ENCODE data around the gene PACSIN1.

The PACSIN1 gene

DNA sequence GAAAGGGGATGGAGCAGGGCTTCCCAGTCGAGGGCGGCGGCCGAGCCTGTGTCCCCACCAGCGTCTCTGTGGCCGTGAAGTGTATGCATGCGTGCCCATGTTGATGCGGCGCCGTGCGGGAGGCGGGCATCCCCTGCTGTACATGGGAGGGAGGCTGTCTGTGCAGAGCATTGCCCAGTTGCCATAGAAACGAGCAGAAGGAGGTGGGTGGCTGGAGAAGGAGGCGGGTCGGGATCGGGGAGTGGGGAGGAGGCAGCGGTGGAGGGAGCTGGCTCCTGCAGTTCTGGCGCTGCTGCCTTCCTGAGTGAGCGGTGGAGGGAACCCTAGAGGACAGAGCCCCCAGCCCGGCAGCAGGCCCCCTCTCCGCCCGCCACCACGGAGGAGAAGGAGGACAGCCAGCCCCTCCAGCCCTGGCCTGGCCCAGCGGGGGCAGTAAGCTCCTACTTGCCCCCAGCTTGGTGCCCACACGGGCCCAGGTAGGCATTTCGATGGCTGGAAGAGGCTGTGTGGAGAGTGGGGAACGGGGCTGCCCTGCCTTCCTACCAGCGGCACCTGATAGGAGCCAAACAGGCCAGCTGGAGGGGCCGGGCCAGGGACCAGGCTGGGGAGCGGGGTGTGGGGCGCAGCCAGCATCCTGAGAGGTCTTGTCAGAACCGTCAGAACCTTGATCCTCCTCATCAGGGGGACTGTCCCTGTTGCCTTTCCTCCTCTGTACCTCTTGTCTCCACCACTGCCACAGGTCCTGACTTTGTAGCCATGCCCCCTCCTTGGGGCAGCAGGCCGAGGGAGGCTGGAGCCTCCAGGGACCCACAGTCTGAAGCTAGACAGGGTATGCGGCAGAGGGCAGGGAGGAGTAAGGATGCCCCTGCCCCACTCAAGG lies 49.0 kb downstream of the PACSIN1 start:
- DNase-seq (ENCODE audit: low read depth in 3 of 3), result no peak

DNA sequence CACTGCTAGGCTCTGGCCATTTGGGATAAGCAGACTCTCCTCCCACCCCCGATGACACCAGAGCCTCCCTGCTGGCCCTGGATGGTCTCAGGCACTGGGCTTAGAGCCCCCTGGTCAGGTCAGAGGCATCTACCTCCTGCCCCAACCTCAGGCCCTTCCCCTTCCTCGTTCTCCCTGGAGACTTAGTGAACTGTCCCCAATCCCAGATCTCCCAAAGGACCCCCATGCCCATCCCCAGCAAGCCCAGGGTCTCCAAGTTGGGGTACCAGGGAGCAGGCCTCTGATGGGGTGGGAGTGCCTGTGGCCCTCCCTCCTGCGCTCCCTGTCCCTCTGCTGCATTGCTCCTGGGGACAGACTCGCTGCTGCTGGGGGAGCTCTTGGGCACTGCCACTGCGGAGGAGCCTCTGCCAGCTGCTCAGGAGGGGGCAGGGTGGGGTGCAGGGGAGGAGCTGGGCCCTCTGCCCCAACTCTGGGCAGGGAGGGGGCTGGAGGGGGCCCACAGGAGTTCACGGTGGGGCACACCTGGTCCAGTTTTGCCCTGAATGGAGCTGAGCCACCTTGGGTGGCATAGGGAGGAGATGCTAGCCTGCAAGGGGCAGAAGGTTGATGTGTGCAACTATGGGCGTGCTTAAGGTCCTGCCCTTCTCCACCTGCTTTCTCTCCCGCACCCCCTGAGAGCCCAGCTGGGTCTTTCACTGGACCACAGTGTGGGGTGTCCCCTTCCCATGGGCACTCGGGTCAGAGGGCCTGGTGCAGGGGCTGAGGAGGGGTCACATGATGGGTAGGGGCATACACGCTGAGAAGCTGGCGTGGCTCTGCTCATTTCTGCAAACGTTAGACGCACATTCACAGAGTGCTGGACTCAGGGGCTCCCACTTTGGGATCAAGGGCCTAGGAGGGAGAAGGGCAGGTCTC lies 49.9 kb downstream of the PACSIN1 start:
- DNase-seq (ENCODE audit: low read depth in 3 of 3), result no peak

DNA sequence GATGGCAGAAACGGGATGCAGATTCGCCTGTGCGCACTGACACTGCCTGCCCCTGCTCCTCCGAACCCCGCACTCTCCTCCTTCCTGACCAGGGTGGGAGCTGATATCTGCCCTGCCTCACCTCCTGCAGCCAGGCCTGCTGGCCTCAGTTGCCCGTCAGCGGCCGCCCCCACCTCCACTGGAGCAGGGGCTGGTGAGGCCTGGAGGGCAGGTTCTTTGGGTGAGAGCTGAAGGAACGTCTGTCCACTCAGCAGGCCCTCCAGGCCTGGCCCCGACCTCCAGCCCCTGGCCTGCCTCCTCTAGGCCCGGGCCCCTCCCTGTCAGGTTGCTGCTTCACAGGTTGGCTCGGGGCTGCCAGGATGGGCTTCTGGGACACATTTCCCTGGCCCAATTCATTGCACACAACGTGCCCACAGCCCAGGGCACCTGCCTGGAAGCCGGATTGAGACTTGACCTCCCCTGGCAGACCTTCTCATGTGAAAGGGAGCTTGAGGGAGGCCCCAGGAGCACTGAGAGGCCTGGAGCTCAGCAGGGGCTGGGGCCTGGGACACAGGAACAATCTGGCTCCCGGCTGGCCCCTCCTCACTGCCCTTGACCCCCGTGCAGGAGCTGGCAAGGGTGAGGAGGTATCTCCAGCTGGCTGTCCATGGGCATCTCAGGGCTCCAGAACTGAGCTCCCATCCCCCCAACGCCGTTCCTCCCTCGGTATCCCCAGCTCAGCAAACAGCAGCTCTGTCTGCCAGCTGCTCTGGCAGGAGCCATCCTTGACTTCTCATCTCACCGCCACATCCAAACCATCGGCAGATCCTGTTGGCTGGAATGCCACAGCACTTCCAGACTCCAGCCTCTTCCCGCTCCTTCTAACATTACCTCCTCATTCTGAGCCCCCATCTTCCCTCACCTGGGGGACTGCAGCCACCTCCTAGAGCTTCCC lies 50.8 kb downstream of the PACSIN1 start:
- DNase-seq (ENCODE audit: low read depth in 3 of 3), result no peak

DNA sequence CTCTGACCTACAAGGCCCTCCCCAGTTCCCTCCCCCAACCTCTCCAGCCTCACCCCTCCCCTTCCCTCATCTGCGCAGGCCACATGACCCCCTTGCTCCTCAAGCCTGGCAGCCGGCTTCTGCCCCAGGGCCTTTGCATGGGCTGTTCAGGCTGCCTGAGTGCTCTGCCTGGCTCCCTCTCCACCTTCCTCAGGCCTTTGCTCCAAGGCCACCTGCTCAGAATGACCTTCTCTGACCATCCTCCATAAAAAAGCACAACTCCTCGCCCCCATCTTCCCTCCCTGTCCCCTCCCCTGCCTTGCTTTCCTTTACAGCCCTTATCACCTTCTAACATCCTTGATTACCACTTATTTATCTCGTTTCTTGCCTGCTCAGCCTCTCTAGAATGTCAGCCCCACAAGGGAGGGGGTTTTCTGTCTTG lies 51.6 kb downstream of the PACSIN1 start:
- DNase-seq (ENCODE audit: low read depth in 3 of 3), result no peak

DNA sequence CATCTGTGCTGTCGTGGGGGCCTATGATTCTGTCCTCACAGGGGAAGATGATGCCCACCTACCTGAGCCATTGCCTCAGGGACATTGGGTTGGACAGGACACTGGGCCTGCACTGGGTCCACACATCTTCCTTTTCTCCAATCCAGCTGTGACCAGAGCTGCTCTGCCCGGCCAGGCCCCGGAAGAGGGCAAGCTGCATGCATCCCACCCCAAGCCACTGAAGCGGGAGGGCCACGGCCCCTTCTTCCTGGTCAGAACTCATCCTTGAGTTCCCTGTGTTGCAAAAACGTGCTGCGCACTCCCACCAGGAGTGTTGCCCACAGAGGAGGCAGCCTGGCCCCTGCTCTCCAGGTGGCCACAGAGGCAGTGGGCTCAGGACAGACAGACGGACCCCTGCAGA lies 52.1 kb downstream of the PACSIN1 start:
- no peak for DNase-seq (ENCODE audit: low read depth in 3 of 3)

DNA sequence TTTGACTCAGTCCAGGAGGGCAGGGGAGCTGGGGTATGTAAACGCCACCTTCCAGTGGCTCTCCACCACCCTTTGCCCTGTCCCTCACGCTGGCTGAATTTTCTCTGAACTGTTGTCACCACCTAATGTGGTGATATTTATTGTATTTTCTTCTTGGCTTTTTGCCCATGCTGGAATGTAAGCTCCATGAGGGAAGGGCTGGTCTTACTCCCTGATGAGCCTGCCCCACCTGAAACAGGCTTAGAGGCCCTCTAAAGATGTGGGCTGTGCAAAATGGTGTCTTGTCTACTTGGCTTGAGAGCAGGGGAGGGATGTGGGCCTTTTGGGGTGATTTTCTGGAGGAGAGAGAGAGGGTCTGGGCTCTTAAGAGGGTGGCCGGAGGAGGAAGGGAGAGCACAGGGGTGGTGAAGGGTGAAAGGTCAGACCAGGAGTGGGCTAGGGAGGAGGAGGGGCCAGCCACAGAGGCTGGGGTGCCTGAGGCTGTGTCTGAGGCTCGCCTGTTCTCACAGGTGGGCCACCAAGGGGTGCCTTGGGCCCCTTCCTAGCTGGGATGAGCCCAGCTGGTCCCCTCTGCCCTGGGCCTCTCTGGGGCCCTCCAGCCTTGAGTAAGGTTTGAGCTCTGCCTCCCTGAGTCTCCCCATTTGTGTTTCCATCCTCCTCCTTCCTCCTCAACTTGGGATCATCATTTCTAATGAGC lies 52.9 kb downstream of the PACSIN1 start:
- DNase-seq (ENCODE audit: low read depth in 3 of 3), result no peak

DNA sequence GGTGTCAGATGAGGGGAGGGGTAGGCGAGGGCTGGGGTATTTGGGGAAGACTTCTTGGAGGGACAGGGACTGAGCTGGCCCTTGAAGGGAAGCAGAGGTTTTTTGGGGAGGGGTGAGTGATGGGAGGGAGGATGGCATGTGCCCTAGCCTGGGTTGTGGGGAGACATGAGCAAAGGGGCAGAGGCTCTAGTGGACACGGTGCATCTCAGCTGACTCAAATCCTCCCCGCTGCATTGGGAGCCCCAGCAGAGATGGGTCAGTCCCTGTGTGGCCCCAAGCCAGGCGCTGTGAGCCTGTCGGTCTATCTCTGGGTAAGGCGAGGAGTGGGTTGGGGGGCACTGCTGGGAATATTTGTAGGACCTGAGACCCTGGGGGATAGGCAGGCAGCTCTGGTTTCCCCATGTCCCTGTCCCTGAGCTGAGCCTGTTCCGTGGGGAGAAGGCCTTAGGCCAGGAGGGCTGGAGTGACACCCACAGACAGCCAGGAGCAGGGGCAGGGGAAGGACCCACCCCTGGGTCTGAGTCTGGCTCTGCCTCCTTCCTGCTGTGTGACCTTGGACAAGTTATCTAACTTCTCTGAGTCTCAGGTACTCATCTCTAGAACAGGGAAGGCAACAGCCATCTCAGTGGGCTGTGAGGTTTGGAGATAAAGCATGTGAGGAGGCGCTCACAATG lies 54.2 kb downstream of the PACSIN1 start:
- DNase-seq (ENCODE audit: low read depth in 3 of 3), result no peak

DNA sequence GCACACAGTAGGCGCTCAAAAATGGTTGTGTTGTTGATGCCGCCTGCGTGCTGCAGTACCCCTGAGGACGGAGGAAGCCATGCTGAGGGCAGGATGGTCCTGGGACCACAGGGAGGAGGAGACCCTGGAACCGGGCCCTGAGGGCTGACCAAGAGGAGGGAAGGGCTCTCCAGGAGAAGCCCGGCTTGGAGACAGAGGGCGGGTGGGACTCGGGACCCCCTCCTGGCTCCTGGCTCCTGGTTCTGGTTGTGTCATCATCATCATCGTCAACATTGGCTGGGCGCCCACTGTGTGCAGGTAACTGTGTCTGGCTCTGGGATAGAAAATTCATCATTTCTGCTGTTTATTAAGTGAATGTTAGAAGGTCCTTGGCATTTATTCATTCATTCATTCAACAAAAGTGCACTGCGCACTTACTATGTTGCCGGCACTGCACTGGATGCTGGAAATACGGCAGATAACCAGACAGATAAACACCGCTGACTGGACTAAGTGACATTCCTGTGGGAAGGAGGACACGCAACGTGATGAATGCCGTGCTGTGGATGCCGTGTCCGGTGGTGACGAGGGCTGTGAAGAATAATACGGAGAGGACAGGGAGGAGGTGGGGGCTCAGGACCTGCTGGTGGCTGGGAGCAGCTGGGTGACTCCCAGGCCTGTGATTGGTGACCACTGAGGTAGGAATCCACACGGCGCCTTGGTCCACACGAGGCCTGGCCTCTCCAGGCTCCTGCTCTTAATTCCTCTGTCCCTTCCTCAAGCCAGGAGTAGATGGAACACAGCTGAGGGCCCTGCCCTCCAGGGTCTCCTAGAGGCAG lies 55.0 kb downstream of the PACSIN1 start:
- DNase-seq (ENCODE audit: low read depth in 3 of 3), result no peak

DNA sequence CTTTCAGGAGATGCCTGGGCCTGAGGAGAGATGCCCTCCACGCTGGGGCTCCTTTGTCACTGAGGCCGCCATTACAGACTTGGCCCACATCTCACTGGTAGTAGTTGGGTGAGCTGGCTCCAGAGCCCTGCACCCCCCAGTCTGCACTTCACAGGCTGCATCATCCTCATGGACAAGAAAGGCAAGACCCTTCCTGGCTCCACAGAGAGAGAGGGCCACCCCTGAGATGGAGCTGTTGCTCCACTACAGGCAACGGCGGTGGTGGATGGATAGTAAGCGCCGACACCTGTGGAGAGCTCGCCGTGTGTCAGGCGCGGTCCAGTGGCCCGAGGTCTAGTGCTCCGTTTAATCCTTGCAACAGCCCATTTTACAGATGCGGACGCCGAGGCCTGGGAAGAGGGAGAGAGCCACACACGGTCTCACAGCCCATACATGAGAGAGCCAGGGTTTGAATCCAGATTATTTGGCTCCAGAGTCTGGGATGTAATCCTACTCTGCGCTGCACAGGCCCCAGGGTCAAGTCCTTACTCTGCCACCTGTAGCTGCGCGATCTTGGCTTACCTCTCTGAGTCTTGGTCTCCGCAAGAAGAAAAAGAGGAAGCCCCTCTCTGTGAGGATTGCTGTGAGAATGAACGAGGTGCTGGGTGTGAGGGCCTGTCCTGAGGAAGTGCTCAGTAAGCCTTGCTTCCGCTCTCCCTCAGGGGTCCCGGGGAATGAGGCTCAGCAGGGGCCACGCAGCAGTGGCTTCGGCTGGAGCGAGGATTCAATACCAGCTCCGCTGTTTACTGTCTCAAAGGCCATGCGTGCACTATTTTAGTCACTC lies 55.8 kb downstream of the PACSIN1 start:
- DNase-seq (ENCODE audit: low read depth in 3 of 3), result no peak

DNA sequence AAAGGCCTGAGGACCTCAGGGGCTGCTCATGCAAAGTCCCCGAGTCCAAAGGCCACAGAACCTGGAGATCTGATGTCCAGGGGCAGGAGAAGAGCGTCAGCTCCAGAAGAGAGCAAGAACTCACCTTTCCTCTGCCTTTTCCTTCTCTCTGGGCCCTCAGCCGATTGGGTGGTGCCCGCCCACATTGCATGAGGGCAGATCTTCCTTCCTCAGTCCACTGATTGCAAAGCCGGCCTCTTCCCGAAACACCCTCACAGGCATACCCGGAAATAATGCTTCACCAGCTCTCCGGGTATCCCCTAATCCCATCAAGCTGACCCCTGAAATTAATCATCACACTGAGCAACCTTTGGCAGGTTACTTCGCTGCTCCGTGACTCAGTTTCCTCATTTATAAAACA lies 56.9 kb downstream of the PACSIN1 start:
- DNase-seq (ENCODE audit: low read depth in 3 of 3), result no peak

DNA sequence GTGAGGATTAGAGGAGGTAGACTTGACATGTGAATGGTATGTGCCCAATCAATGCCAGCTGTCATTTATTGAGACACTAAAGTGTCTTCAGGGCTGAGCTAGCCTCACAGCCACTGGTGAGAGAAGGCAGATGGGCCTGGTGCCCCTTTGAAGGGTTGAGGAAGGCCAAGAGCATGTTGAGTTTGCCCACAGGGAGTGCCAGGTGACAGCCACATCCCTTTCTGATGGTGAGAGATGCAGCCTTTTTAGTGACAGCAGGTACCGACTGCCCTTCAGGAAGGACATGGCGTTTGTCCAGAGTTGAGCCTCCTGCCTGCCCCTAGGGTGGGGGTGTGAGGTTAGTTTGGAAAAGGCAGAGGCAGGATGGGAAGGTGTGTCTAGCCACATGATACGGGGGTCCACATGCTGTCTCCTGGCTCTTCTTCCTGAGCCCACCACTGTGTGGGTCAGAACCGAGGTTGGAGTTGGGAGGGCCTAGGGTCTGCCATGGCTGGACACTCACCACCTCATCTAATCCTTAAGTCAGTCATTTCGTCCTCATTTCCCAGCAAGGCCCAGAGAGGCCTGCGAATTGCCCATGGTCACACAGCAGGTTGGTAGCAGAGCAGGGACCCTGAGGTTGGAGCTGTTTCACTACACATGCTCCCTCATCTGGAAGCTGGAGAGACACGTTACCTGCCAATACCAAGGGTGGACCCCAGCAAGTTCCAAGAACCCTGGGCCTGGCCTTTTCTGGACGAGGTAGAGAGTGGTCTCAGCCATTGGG lies 57.7 kb downstream of the PACSIN1 start:
- DNase-seq (ENCODE audit: low read depth in 3 of 3), result no peak

DNA sequence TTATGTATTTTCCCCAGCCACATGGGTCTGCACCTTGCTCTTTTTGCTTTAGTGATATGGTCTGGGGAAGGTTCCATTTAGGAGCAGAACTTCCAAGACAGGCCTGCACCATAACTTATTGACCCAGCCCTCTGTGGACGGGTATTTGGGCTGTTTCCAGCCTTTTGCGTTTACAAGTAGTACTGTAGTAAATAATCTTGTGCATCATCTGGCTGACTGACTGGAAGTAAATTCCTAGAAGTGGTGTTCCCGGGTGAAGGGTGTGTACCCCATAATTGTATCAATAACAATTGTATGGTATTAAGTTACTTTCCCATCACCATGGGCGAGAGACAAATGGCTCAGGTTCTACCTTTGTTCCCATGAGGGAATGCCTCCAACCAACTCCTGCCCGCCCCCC lies 58.6 kb downstream of the PACSIN1 start:
- no peak for DNase-seq (ENCODE audit: low read depth in 3 of 3)

DNA sequence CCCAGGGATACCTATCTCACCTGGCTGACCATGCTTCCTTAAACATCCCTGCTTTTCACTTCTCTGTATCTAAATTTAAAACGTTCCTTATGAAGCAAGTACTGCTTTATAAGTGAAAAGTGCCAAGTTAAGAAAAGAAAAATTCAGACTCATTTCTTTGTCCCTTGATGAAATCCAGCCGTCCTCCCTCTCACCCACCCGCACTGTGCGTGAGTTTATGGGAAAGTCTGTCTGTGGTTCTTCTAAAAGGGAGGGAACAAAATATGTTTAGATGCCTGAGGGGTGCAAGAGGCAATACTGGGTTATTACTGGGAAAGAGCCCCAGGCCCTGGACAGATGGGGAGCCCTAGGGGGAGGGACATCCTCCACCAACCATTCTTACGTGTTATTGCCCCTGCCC lies 59.1 kb downstream of the PACSIN1 start:
- no peak for DNase-seq (ENCODE audit: low read depth in 3 of 3)

DNA sequence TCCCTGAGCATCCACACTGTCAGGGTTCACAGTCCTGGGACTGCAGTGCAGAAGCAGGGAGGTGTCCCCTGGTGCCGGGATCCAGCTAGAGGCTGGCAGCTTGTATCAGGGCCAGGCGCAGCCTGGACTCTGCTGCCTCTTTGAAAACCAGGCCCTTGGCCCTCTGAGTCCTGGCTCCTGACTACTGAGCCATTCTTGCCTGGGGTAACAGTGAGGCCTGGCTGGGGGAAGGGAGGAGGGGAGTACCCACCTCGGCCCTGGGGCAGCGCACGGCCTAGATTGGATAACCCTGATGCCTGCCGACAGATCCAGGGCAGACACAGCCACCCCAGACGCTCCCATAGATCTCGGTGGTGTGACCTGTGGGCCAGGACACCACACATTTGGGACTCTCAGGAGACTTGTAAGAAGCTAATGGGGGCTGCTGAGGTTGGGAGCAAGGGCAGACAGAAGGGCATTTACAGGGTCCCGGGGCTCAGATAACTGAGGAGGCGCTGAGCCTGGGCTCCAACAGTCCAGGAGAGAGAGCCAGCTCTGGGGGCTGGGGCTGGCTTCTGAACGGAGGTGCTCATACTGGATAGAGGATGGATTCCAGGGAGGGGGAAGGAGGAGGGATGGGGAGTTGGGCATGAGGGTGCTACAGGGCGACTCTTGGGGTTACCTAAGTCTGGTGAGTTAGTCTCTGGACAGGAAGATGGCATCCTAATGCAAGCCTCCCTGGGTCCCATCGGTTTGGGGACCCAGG lies 59.7 kb downstream of the PACSIN1 start:
- DNase-seq (ENCODE audit: low read depth in 3 of 3), result no peak

DNA sequence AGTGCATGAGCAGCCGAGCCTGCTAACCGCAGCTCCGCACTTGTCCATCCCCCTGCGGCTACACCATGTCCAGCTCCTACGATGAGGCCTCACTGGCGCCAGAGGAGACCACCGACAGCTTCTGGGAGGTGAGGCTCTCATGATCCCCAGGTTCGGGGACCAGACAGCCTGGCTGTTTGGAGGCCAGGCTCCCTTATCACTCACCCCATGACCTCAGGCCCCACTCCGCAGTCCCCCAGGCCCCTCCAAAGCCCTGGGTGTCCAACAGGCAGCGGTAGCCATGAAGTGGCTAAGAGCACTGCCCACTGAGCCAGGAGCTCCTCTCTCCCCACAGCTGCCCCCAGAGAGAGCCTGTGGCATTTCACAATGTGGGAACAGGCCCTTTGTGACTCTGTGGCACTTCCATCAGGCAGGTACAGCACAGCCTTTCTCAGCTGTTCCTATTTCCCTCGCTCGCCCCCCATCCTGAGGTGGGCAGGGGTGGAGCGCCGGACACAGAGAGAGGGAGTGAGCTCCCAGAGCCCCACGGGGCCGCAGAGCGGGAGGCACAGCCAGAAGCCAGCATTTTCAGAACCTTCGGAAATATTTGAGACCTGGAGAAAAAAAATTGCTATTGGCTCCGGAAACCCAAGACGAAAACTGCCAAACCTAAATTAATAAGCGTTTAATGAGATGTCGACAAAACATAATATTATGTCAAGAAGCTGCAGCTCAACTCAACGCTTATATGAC lies 60.5 kb downstream of the PACSIN1 start:
- DNase-seq (ENCODE audit: low read depth in 3 of 3), result no peak

DNA sequence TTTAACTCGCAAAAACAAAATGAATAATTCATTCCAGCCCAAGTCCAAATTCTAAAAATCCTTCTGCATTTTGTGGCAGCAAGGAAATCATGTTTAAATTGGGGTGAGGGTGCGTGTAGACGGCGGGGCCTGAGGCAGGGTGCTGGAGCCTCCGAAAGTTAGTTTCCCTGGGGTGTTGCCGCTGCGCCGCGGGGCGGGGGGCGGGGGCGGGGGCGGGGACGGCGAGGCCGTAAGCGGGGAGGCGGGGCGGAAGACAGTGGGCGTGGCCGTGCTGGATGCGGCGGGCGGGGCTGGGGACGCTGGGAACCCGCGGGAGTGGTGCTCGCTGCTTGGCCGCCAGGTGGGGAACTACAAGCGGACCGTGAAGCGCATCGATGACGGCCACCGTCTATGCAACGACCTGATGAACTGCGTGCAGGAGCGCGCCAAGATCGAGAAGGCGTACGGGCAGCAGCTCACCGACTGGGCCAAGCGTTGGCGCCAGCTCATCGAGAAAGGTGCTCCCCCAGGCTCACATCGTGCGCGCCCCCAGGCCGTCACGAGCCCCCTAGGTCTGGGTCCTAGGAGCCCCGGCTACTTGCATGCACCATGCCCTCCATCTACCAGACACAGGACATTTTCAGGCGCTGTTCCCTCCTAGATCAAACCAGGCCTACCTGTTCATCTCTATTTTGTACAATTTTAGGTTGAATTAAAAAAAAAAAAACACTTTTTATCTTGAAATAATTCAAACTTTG lies 61.3 kb downstream of the PACSIN1 start:
- DNase-seq (ENCODE audit: low read depth in 3 of 3), result peak; percentile 94 to 97 (median 94)

Measured in stimulated activated CD4-positive, alpha-beta T cell treated with anti-CD3 and anti-CD28 coated beads, TNF-alpha, amount 100 ng/mL, for 4 hours (primary cell).